HFFc6 (cell line): ENCODE results near the gene ME3. TPM values are rescaled to one million over a fixed set of nuclear protein-coding genes. Genes with fewer than 3 reads are reported as not detected.

Experiments
- DNase-seq: peaks from one replicate; pipeline ENCODE4 v3.0.0-alpha.2; 2018
- H3K27ac Mint-ChIP-seq: 2 replicates; pipeline ENCODE4 v1.8.0; 2020; ENCODE audit warnings: mild to moderate bottlenecking, mixed read lengths
- H3K27me3 Mint-ChIP-seq: 2 replicates; pipeline ENCODE4 v1.8.0; 2021; ENCODE audit warnings: mild to moderate bottlenecking, moderate library complexity, mixed read lengths; ENCODE audit not compliant: insufficient read depth
- H3K36me3 Mint-ChIP-seq: 2 replicates; pipeline ENCODE4 v1.8.0; 2021; ENCODE audit warnings: low read depth, mixed read lengths
- H3K4me1 Mint-ChIP-seq: 2 replicates; pipeline ENCODE4 v1.8.0; 2020; ENCODE audit warnings: low read depth, mixed read lengths
- H3K4me3 Mint-ChIP-seq: 2 replicates; pipeline ENCODE4 v1.8.0; 2020; ENCODE audit warnings: mild to moderate bottlenecking, moderate library complexity, mixed read lengths
- H3K9me3 Mint-ChIP-seq: 2 replicates; pipeline ENCODE4 v1.8.0; 2020; ENCODE audit warnings: mild to moderate bottlenecking, mixed read lengths
- CTCF ChIP-seq: fragments of 200-600 bp; sonication (generic); IDR thresholded peaks from 2 replicates; pipeline ENCODE4 v1.5.0; 2021; ENCODE audit warnings: antibody characterized with exemption, mild to moderate bottlenecking
- total RNA-seq, 6 experiments: library from RNA; stranded (reverse); fragmentation: NEBNext Ultra II Directional; extraction: Animal tissue kit (Norgen Biotek cat#: 25700); gene quantifications; 2 replicates in 1 of 6; 3 replicates in 5 of 6; pipeline ENCODE4 v1.2.3, GENCODE V29; 2021

Gene ME3
- total RNA-seq, 6 experiments from 2014 or later, result 3.5 to 8.6 (median 6.6) TPM

GRCh38 chr11:86578727-86579405, 93.5 kb downstream of the ME3 start:
- no peak overlapping the region for H3K27ac Mint-ChIP-seq
- no peaks in the 10 kb centered on the region; the same call in 1 of the 2 replicates for H3K27me3 Mint-ChIP-seq
- DNase-seq, result no peak
- no peaks in the 10 kb centered on the region for H3K9me3 Mint-ChIP-seq
- no peak overlapping the region for H3K4me3 Mint-ChIP-seq
- TF ChIP-seq CTCF, result no peak
- peaks cover 28% of the 10 kb centered on the region for H3K4me1 Mint-ChIP-seq
- H3K36me3 Mint-ChIP-seq, result no peaks in the 10 kb centered on the region; the same call in 1 of the 2 replicates

GRCh38 chr11:86577644-86578636, 94.5 kb downstream of the ME3 start:
- Mint-ChIP-seq H3K9me3 (no peaks in the 10 kb centered on the region), H3K27me3 (no peaks in the 10 kb centered on the region; the same call in 1 of the 2 replicates), H3K4me1 (peaks cover 28% of the 10 kb centered on the region), H3K4me3 (peak overlapping the region; percentile 31; the same call in 1 of the 2 replicates), H3K36me3 (no peaks in the 10 kb centered on the region; the same call in 1 of the 2 replicates), H3K27ac (peak overlapping the region; percentile 16; the same call in 1 of the 2 replicates)
- peak; percentile 83 for DNase-seq
- TF ChIP-seq CTCF, result no peak

GRCh38 chr11:86576946-86577624, 95.3 kb downstream of the ME3 start:
- Mint-ChIP-seq H3K27ac (no peak overlapping the region), H3K9me3 (no peaks in the 10 kb centered on the region), H3K4me3 (no peak overlapping the region), H3K36me3 (no peaks in the 10 kb centered on the region; the same call in 1 of the 2 replicates), H3K4me1 (peaks cover 28% of the 10 kb centered on the region), H3K27me3 (no peaks in the 10 kb centered on the region; the same call in 1 of the 2 replicates)
- no peak for TF ChIP-seq CTCF
- no peak for DNase-seq

GRCh38 chr11:86575927-86576326, 96.5 kb downstream of the ME3 start:
- no peaks in the 10 kb centered on the region for H3K9me3 Mint-ChIP-seq
- no peaks in the 10 kb centered on the region for H3K27me3 Mint-ChIP-seq
- H3K27ac Mint-ChIP-seq, result no peak overlapping the region
- no peaks in the 10 kb centered on the region; the same call in 1 of the 2 replicates for H3K36me3 Mint-ChIP-seq
- no peak for DNase-seq
- no peak for TF ChIP-seq CTCF
- H3K4me1 Mint-ChIP-seq, result peaks cover 28% of the 10 kb centered on the region
- no peak overlapping the region for H3K4me3 Mint-ChIP-seq

- no peaks in the 10 kb centered on the region for H3K27me3 Mint-ChIP-seq
- no peak overlapping the region for H3K27ac Mint-ChIP-seq
- no peaks in the 10 kb centered on the region; the same call in 1 of the 2 replicates for H3K36me3 Mint-ChIP-seq
- H3K4me1 Mint-ChIP-seq, result peaks cover 28% of the 10 kb centered on the region
- no peak overlapping the region for H3K4me3 Mint-ChIP-seq
- H3K9me3 Mint-ChIP-seq, result no peaks in the 10 kb centered on the region
- no peak for TF ChIP-seq CTCF
- DNase-seq, result no peak
These were observed 97.1 kb downstream of the ME3 start for GRCh38 chr11:86575208-86575855.
